Endothelial cell of umbilical vein (primary cell): ENCODE data around the gene RPL31.

Experiments
- EZH2 ChIP-seq: IDR thresholded peaks from 2 replicates; pipeline ENCODE4 v1.6.1; 2012; ENCODE audit warnings: borderline replicate concordance, low read depth, mild to moderate bottlenecking, moderate library complexity, low read length, inconsistent platforms; ENCODE audit not compliant: severe bottlenecking
- JUN ChIP-seq: IDR thresholded peaks from 2 replicates; pipeline ENCODE4 v1.6.1; 2011; ENCODE audit warnings: borderline replicate concordance, low read depth; ENCODE audit not compliant: insufficient read length, insufficient read depth
- MYC ChIP-seq: IDR thresholded peaks from one replicate; pipeline ENCODE4 v1.6.1; 2011; ENCODE audit warnings: mild to moderate bottlenecking, low read depth, low read length
- POLR2A ChIP-seq: IDR thresholded peaks from 2 replicates; pipeline ENCODE4 v1.6.1; 2012; ENCODE audit warnings: low read depth, mild to moderate bottlenecking, control low read depth, low read length
- POLR2AphosphoS5 ChIP-seq: IDR thresholded peaks from 2 replicates; pipeline ENCODE4 v1.6.1; 2012; ENCODE audit warnings: low read depth, mild to moderate bottlenecking, control low read depth, low read length, moderate library complexity; ENCODE audit not compliant: insufficient read depth
- TF ChIP-seq, protein P1 (sequence below), 2 donors: IDR thresholded peaks; 1 replicate in 1 of 2; 2 replicates in 1 of 2; pipeline ENCODE4 v1.5.1; 2011; ENCODE audit warnings: low read length in 2 of 2, mild to moderate bottlenecking in 2 of 2, moderate library complexity in 2 of 2, control low read depth in 1 of 2, inconsistent platforms in 1 of 2, low read depth in 1 of 2; ENCODE audit not compliant: insufficient read depth in 1 of 2; ENCODE audit errors: extremely low read depth in 1 of 2
- TF ChIP-seq, protein P2 (sequence below): IDR thresholded peaks from 2 replicates; pipeline ENCODE4 v1.6.1; 2011; ENCODE audit not compliant: insufficient read depth, insufficient read length

DNA sequence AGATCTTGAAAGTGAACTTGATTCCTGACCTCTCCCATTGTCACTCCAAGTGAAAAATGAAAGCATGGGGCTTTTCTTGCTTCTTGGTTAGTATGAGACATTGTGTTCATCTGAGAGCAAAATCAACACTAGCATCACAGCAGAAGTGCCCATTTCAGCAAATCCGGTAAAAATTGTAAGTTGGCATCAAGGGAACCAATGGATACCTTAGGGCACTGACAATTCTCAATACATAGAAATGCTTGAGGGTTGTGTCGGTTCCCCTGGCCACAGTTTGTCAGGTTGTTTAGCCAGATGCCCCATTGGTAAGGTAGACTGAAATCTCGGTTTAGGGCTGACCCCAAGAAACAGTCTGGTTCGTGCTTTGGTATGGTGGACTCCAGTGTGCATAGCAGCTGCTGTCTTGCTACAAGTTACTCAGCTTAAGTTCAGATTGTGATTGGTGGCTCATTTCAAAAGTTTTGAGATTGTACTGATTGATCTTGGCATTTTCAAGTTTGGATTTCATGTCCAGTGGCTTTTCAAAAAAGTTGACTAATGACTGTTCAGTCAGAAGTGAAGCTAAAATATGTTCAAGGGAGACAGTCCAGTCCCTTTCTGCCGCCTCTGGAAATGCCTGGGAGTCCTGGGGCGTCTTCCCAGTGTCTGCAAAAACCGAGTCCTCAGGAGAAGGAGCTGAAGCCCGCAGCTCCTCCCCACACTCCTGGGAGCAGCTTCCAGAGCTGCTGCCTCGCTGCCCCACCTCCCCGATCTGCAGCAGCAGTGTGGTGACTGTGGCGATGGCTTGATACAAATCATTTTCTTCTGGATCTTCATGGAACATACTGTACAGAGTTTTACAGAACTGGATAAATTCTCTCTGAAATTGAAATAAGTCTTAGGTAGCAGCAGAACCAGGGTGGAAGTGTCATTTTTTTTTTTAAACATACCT lies 5.6 kb downstream of the RPL31 start:
- TF ChIP-seq, protein P1, sequence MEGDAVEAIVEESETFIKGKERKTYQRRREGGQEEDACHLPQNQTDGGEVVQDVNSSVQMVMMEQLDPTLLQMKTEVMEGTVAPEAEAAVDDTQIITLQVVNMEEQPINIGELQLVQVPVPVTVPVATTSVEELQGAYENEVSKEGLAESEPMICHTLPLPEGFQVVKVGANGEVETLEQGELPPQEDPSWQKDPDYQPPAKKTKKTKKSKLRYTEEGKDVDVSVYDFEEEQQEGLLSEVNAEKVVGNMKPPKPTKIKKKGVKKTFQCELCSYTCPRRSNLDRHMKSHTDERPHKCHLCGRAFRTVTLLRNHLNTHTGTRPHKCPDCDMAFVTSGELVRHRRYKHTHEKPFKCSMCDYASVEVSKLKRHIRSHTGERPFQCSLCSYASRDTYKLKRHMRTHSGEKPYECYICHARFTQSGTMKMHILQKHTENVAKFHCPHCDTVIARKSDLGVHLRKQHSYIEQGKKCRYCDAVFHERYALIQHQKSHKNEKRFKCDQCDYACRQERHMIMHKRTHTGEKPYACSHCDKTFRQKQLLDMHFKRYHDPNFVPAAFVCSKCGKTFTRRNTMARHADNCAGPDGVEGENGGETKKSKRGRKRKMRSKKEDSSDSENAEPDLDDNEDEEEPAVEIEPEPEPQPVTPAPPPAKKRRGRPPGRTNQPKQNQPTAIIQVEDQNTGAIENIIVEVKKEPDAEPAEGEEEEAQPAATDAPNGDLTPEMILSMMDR (IDR thresholded peaks at IDR 0.05; ENCODE audit: extremely low read depth in 1 of 2, insufficient read depth in 1 of 2, low read depth in 1 of 2, low read length in 2 of 2): no peak
- TF ChIP-seq POLR2A (no peak), EZH2 (no peak), MYC (no peak), POLR2AphosphoS5 (no peak), JUN (no peak)
- TF ChIP-seq, protein P2, sequence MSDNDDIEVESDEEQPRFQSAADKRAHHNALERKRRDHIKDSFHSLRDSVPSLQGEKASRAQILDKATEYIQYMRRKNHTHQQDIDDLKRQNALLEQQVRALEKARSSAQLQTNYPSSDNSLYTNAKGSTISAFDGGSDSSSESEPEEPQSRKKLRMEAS: no peak
